ENCODE measurements around the gene RHOBTB3.

The RHOBTB3 gene

DNA sequence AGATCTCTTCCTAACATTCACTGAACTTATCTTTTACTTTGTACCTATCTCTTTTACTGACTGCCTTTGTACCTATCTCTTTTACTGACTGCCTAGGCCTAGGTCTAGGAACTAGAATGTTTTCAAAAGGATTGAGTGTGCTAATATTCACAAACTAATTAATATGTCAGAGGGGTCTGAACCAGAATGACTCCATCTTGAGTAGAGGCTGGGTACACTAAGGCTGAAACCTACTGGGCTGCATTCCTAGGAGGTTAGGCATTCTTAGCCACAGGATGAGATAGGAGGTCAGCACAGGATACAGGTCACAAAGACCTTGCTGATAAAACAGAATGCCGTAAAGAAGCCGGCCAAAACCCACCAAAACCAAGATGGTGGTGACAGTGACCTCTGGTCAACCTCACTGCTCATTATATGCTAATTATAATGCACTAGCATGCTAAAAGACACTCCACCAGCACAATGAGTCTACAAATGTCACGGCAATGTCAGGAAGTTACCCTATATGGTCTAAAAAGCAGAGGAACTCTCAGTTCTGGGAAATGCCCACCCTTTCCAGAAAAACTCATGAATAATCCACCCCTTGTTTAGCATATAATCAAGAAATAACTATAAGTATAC, 2.5 kb upstream of the RHOBTB3 start:
- Histone ChIP-seq H3K27me3 (ENCODE audit: insufficient read depth, low read length) (peaks cover 51% of the 10 kb centered on the region), H3K27ac (ENCODE audit: low read length) (no peak overlapping the region), H3K9ac (ENCODE audit: low read depth, low read length) (no peak overlapping the region), H3K36me3 (ENCODE audit: insufficient read depth, low read depth, low read length) (no peaks in the 10 kb centered on the region), H3K9me3 (ENCODE audit: insufficient read depth, low read depth, low read length) (no peaks in the 10 kb centered on the region), H3K4me3 (ENCODE audit: low read length) (no peak overlapping the region), H3K4me1 (ENCODE audit: insufficient read depth, low read length) (peaks cover 26% of the 10 kb centered on the region)

DNA sequence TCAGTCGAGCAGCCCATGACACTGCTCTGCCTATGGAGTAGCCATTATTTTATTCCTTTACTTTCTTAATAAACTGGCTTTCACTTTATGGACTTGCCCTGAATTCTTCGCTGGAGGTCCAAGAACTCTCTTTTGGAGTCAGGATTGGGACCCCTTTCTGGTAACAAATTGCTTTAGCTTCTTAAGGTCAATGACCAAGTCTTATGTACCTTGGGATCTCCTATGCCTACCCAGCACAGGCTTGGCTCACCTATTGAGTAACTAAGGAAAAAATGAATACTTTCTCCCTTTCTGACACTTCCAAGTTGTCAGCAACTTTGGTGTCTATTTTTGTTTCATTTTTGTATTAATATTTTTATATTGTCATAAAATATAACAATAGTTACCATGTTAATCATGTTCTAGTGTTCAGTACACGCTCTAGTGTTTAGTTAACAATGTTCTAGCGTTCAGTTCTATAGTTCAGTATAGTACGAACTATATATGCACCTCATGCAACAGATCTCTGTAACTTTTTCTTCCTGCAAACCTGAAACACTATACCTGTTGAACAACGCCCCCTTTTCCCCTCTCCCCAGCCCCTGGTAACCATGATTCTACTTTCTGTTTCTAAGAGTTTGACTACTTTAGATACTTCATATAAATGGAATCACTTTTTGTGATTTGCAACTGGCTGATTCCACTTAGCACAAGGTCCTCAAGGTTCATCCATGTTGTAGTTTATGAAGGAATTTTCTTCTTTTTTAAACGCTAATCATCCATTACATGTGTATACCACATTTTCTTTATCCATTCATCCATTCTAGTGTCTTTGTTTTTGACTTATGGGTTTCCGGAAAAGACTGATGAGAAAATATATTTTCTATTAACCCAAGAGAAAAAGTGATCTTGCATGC, 1.8 kb upstream of the RHOBTB3 start:
- Histone ChIP-seq H3K4me1 (ENCODE audit: insufficient read depth, low read length) (peaks cover 24% of the 10 kb centered on the region), H3K27ac (ENCODE audit: low read length) (no peak overlapping the region), H3K4me3 (ENCODE audit: low read length) (no peak overlapping the region), H3K9ac (ENCODE audit: low read depth, low read length) (no peak overlapping the region), H3K27me3 (ENCODE audit: insufficient read depth, low read length) (peaks cover 58% of the 10 kb centered on the region), H3K36me3 (ENCODE audit: insufficient read depth, low read depth, low read length) (no peaks in the 10 kb centered on the region), H3K9me3 (ENCODE audit: insufficient read depth, low read depth, low read length) (no peaks in the 10 kb centered on the region)

DNA sequence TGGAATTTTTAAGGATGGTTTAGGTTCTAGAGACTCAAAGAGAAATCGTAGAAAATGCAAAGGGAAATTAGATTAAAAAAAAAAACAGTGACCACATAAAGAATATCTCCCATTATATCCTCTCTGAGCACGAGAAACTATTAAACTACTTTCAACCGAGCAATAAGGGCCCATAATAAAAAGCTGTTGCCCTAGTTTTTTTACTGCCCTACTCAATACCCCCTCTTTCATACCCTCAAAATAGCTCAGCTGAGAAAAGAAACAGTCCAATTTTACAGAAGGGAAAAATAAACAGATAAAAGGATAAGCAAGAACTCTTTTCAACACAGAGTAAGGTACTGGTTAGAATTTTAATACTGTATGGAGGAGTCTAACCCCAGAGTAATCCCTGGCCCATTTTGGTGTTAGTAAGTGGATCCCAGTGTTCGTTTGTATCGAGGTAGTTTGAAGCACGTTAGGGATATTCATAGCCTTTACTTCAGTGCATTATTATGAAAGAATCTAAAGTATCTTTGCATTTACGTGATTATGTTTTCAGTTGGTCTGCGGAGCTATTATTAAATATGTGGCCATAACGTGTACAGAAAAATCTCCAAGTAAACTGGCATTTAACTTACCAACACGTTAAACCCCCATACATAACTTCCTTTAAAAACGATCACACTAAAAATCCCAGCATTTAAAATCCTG, 980 bp upstream of the RHOBTB3 start:
- Histone ChIP-seq H3K9ac (ENCODE audit: low read depth, low read length) (peak overlapping the region; percentile 69; the same call in 1 of the 2 replicates), H3K27me3 (ENCODE audit: insufficient read depth, low read length) (peaks cover 60% of the 10 kb centered on the region), H3K4me1 (ENCODE audit: insufficient read depth, low read length) (peaks cover 24% of the 10 kb centered on the region), H3K36me3 (ENCODE audit: insufficient read depth, low read depth, low read length) (no peaks in the 10 kb centered on the region), H3K9me3 (ENCODE audit: insufficient read depth, low read depth, low read length) (no peaks in the 10 kb centered on the region), H3K27ac (ENCODE audit: low read length) (no peak overlapping the region), H3K4me3 (ENCODE audit: low read length) (peak overlapping the region; percentile 78)

DNA sequence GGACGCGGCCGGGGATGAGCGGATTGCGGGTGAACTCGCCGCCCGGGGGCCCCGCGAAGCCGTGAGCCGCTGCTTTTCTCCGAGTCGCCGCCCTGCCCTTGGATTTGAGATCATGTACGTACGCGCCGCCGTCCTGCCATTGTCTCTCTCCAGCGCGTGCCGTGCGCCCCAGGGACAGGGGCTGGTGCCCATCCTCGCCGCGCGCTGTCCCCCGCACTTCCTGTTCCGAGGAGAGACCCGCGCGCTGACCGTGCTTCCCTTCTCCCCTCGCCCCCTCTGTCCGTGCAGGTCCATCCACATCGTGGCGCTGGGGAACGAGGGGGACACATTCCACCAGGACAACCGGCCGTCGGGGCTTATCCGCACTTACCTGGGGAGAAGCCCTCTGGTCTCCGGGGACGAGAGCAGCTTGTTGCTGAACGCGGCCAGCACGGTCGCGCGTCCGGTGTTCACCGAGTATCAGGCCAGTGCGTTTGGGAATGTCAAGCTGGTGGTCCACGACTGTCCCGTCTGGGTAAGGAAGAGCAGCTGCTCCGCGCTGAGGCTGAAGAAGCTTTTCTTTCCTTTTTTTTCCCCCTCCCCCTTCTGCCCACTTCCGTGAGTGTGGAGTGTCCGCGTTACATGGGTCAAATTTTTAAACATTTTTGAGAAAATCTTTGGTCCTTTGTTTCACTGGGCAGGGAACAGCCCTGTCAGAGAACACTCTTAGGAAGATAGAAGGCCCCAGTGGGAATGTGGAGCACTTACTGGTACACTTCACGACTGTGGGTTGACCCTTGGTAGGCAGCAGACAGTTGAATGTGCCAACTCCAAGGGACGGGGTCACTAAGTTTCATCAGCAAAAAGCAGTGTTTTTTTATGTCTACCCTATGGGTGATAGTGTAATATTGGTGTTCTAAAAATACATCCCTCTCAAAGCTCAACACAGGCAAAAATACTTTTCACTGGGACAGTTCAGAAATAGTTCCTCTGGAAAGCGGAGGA, 727 bp downstream of the RHOBTB3 start:
- Histone ChIP-seq H3K4me1 (ENCODE audit: insufficient read depth, low read length) (peaks cover 17% of the 10 kb centered on the region), H3K9ac (ENCODE audit: low read depth, low read length) (peak overlapping the region; percentile 69; the same call in 1 of the 2 replicates), H3K27me3 (ENCODE audit: insufficient read depth, low read length) (peaks cover 60% of the 10 kb centered on the region)

DNA sequence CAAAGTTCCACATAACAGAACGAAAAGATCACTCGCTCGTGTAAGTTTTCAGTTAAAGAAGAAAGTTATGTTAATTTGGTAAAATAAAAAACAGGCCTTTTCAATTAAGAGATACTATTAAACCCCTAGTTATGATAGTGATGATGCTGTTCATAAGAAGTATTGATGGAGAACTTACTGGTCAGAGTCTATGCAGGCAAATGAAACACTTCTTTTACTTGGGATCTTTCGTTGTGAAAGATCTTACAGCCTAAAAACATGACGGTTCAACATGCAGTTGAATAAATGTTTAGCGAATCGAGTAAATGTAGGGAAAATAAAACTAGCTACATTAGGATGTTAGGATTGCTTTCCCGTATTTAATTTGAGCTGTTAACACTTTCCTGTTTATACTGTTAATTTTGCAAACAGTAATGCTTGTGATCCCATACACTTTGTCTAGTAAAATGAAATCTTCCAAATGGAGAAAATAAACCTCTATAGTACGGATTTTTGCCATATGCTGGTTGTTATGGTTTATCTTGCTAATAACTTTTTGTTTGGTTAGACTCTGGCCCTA, 2.0 kb downstream of the RHOBTB3 start:
- H3K27ac ChIP-seq (ENCODE audit: low read length): no peak overlapping the region
- H3K27me3 ChIP-seq (ENCODE audit: insufficient read depth, low read length): peaks cover 55% of the 10 kb centered on the region
- H3K9me3 ChIP-seq (ENCODE audit: insufficient read depth, low read depth, low read length): no peaks in the 10 kb centered on the region
- no peak overlapping the region for H3K9ac ChIP-seq (ENCODE audit: low read depth, low read length)
- H3K4me1 ChIP-seq (ENCODE audit: insufficient read depth, low read length): peaks cover 13% of the 10 kb centered on the region
- 0 out of 2 replicates have a peak overlapping the region, but pooled peaks have one; percentile 78 for H3K4me3 ChIP-seq (ENCODE audit: low read length)
- H3K36me3 ChIP-seq (ENCODE audit: insufficient read depth, low read depth, low read length): no peaks in the 10 kb centered on the region

More for the DNA sequence above, 727 bp downstream of the RHOBTB3 start:
- Histone ChIP-seq H3K9me3 (ENCODE audit: insufficient read depth, low read depth, low read length) (no peaks in the 10 kb centered on the region), H3K27ac (ENCODE audit: low read length) (no peak overlapping the region), H3K36me3 (ENCODE audit: insufficient read depth, low read depth, low read length) (no peaks in the 10 kb centered on the region), H3K4me3 (ENCODE audit: low read length) (peak overlapping the region; percentile 78)

DNA sequence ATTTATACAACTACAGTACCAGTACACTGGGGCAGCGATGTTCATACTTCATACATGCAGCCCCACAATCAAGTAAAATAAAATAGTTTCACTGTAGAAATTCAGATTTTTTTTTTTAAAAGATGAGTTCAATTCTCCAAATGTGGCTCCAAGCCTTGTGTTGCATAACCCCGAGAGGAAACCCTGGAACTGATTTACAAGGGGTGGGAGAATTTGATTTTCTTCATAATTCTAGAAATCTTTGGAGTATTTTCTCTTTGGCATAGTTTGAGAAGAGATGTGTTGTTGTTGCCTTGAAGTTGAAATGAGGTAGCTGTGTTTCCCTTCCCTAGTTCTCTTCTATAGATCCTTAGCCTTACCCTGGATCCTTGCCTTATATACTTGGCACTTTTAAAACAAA, 3.1 kb downstream of the RHOBTB3 start:
- no peak overlapping the region for H3K4me3 ChIP-seq (ENCODE audit: low read length)
- peaks cover 45% of the 10 kb centered on the region for H3K27me3 ChIP-seq (ENCODE audit: insufficient read depth, low read length)
- no peaks in the 10 kb centered on the region for H3K9me3 ChIP-seq (ENCODE audit: insufficient read depth, low read depth, low read length)
- no peaks in the 10 kb centered on the region for H3K36me3 ChIP-seq (ENCODE audit: insufficient read depth, low read depth, low read length)
- no peak overlapping the region for H3K9ac ChIP-seq (ENCODE audit: low read depth, low read length)
- no peak overlapping the region for H3K27ac ChIP-seq (ENCODE audit: low read length)
- peaks cover 10% of the 10 kb centered on the region for H3K4me1 ChIP-seq (ENCODE audit: insufficient read depth, low read length)

DNA sequence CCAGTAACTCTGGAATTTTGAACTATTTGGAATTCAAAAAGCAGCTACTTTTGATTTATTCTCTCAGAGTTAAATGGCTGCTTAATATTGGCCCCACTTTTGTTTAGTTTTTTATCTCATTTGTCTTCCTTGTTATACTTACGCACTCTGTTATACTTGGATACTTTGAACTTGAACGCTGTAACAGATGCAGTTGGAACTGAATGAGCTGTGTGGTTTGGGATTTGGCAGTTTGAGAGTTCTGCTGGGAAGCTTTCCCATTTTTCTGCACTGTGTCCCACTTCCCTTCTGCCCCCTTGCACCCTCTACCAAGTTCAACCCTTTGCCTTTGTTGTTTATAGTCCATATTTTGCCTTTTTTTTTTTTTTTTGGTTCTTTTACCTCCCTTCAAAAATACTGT, 3.8 kb downstream of the RHOBTB3 start:
- no peaks in the 10 kb centered on the region for H3K36me3 ChIP-seq (ENCODE audit: insufficient read depth, low read depth, low read length)
- no peak overlapping the region for H3K4me3 ChIP-seq (ENCODE audit: low read length)
- H3K9ac ChIP-seq (ENCODE audit: low read depth, low read length): no peak overlapping the region
- H3K27ac ChIP-seq (ENCODE audit: low read length): no peak overlapping the region
- H3K9me3 ChIP-seq (ENCODE audit: insufficient read depth, low read depth, low read length): no peaks in the 10 kb centered on the region
- H3K27me3 ChIP-seq (ENCODE audit: insufficient read depth, low read length): peaks cover 38% of the 10 kb centered on the region
- H3K4me1 ChIP-seq (ENCODE audit: insufficient read depth, low read length): peaks cover 7% of the 10 kb centered on the region

DNA sequence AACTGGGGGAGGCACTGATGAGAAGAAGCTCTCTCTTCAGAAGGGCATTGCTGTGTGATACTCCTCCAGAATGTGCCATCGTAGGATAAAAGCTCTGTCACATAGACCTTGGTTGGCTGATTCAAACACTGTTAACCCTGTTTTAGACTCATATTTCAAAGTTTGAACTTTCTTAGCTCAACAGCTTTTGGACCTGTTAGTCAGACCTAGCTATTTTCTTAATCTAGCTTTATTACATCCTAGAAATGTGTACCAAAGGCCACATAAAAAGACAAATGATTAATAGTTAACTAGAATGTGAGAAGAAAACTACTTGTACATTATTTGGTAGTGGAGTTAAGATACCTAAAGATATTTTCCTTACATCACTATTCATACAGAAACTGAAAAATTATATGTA, 4.3 kb downstream of the RHOBTB3 start:
- Histone ChIP-seq H3K9ac (ENCODE audit: low read depth, low read length) (no peak overlapping the region), H3K4me3 (ENCODE audit: low read length) (no peak overlapping the region), H3K27ac (ENCODE audit: low read length) (no peak overlapping the region), H3K4me1 (ENCODE audit: insufficient read depth, low read length) (0 out of 2 replicates have a peak, but pooled peaks cover 3% of the 10 kb centered on the region), H3K27me3 (ENCODE audit: insufficient read depth, low read length) (peaks cover 33% of the 10 kb centered on the region), H3K36me3 (ENCODE audit: insufficient read depth, low read depth, low read length) (no peaks in the 10 kb centered on the region), H3K9me3 (ENCODE audit: insufficient read depth, low read depth, low read length) (no peaks in the 10 kb centered on the region)

DNA sequence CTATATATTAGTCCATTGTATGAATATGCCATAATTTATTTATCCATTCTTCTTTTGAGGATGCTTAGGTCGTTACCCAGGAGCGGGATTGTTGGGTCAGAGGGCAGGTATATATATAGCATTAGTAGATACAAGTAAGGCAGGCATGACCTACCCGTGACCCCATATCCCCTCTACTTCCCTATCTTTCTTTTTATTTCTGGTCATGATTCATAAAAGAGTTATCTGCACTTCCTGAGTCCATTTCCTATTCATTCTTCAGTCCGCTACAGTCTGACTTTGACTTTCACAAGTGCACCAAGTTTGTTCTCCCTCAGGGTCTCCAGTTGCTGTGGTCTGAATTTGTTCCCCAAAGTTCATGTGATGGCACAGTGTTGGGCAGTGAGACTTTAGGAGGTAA, 6.9 kb downstream of the RHOBTB3 start:
- Histone ChIP-seq H3K27ac (ENCODE audit: low read length) (no peak overlapping the region), H3K4me3 (ENCODE audit: low read length) (no peak overlapping the region), H3K9ac (ENCODE audit: low read depth, low read length) (no peak overlapping the region), H3K36me3 (ENCODE audit: insufficient read depth, low read depth, low read length) (no peaks in the 10 kb centered on the region), H3K4me1 (ENCODE audit: insufficient read depth, low read length) (no peaks in the 10 kb centered on the region), H3K9me3 (ENCODE audit: insufficient read depth, low read depth, low read length) (no peaks in the 10 kb centered on the region), H3K27me3 (ENCODE audit: insufficient read depth, low read length) (peaks cover 15% of the 10 kb centered on the region)

DNA sequence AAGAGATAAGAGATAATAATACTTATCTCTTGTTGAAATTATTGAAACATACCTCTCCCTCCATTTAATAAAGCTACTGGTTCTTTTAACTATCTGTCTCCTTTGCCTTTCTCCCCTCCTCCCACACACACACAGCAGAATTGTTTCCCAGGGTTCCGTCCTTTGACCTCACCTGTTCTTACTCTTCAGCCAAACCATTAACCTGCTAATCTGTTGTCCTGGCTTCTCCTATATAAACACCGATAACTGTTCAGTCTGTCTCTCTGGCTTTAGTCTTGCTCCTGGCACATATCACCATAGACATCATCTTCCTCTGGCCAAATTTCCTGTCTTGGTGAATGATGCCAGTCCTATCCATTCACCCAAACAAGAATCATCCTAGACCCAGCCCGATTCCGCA, 7.7 kb downstream of the RHOBTB3 start:
- no peak overlapping the region for H3K9ac ChIP-seq (ENCODE audit: low read depth, low read length)
- H3K36me3 ChIP-seq (ENCODE audit: insufficient read depth, low read depth, low read length): no peaks in the 10 kb centered on the region
- H3K9me3 ChIP-seq (ENCODE audit: insufficient read depth, low read depth, low read length): no peaks in the 10 kb centered on the region
- H3K4me3 ChIP-seq (ENCODE audit: low read length): no peak overlapping the region
- H3K27me3 ChIP-seq (ENCODE audit: insufficient read depth, low read length): peaks cover 7% of the 10 kb centered on the region
- no peaks in the 10 kb centered on the region for H3K4me1 ChIP-seq (ENCODE audit: insufficient read depth, low read length)
- no peak overlapping the region for H3K27ac ChIP-seq (ENCODE audit: low read length)

Data from iPS-20b (cell line).